Activated naive CD4-positive, alpha-beta T cell treated with anti-CD3 and anti-CD28 coated beads, Interleukin-2, amount 50 U/mL, for 16 hours (primary cell): ENCODE data around the gene SECTM1.

Experiments used
- DNase-seq: peaks from one replicate; pipeline ENCODE4 v3.0.0-alpha.2; 2020

The SECTM1 gene

DNA sequence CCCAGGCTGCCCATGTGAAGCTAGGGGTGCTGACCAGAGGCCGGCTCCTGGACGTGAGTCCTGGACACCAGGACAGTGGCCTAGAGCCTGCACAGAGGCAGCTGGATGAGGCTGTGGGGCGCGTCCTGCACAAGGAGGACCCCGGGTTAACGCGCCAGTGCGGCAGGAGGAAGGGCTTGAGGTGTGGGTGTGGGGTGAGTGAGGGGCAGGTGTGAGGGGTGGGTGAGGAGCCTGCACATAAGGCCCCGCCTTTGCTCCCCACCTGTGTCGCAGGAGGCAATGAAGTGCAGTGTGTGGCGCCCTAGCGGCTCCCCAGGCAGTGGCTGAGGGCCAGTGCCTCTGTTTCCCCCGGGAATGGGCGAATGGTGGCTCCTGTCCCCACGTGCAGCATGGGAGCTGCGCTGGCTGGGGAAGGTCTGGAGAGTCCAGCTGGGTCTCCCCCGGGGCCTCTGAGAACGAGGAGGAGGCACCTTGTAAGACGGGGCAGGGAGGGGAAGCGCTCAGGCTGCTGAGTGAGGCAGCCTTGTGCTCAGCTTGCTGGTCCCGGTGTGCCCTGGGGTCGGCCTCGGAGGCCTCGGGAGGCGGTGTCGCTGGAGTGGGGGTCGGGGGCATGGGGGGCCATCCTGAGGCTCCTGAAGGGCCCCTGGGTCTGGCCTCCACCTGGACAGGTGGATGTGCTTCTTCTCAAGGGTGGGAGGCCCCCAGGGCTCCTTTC, 19.4 kb downstream of the SECTM1 start:
- no peak for DNase-seq

DNA sequence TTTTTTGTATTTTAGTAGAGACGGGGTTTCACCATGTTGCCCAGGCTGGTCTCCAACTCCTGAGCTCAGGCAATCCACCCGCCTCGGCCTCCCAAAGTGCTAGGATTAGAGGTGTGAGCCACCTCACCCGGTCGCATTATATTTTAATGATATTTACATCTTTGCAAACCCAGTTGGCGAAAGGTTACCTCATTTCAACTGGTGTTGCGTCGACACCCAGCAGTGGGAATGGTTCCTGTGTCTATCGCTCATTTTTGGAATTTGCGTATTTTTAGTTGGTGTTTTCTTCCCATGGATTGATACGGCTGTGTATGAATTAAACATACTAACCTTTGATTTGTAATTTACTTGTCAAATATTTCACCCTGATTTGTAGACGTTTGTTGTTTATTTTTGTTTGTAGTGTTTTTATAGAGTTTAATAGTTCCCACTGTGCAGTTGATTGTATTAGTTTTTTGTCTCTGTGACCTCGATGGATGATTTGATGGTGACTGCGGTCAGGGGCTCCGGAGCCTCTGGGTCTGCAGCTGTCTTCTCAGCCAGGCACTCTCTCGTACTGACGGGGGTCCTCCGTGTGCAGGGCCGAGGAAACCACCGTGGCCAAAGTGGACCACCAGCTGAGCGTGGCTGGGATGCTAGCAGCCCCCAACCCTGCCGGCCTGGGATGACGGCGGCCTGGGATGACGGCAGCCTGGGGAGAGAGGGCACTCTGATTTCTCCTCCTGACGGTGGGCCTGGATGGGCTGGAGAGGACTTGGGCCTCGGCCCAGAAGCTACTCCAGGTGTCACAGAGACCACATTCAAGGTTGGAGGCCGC, 20.2 kb downstream of the SECTM1 start:
- DNase-seq: no peak

DNA sequence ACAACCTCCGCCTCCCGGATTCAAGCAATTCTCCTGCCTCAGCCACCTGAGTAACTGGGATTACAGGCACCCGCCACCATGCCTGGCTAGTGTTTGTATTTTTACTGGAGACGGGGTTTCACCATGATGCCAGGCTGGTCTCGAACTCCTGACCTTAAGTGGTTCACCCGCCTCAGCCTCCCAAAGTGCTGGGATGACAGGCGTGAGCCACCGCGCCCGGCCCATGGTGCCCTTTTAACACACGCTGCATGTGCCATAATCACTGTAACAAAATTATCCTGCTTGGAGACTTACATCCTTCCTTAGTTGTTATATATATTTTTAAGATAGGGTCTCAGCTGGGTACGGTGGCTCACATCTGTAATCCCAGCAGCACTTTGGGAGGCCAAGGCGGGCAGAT, 21.6 kb downstream of the SECTM1 start:
- DNase-seq: no peak

GRCh38 chr17:82310877-82311276, 22.7 kb downstream of the SECTM1 start:
- no peak for DNase-seq

- DNase-seq: no peak
These were observed 23.7 kb downstream of the SECTM1 start for GRCh38 chr17:82309656-82310570.

GRCh38 chr17:82305727-82306300, 27.8 kb downstream of the SECTM1 start:
- DNase-seq: no peak

DNA sequence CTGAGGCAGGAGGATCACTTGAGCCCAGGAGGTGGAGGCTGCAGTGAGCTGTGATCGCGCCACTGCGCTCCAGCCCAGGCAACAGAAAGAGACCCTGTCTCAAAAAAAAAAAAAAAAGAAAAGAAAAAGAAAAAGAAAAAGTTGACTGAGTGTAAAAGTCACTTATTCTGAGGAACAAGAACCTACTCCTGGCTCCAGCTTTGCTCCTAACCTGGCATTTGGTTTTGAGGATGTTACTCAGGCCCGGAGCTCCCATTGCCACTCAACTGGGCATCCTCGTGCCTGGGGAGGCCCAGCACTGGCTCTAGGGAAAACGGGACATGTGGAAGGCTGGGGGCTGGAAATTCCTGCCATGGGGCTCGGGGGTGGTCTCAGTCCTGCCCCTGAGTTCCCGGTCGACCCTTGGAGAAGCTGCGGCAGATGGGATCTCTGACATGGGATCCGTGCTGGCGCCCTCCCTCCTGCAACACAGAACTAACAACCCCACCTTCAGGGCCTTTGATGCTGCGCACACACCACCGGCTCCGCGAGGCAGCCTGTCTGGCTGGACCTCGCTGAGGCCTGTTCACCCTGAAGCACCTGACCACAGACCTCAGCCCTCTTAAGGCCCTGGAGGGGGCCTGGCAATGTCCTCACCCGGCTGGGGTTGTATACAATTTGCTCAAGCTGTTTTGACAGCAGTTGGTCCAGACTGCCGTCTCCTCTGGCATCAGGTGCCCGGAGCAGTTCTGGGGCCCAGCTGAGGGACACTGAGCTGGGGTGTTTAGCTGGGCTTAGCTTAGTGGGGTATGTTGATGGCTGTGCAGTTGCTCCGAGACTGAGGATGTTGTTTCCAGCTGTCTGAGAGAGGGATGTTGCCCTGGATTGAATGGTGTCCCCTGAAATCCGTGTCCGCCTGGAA, 28.5 kb downstream of the SECTM1 start:
- DNase-seq: no peak

DNA sequence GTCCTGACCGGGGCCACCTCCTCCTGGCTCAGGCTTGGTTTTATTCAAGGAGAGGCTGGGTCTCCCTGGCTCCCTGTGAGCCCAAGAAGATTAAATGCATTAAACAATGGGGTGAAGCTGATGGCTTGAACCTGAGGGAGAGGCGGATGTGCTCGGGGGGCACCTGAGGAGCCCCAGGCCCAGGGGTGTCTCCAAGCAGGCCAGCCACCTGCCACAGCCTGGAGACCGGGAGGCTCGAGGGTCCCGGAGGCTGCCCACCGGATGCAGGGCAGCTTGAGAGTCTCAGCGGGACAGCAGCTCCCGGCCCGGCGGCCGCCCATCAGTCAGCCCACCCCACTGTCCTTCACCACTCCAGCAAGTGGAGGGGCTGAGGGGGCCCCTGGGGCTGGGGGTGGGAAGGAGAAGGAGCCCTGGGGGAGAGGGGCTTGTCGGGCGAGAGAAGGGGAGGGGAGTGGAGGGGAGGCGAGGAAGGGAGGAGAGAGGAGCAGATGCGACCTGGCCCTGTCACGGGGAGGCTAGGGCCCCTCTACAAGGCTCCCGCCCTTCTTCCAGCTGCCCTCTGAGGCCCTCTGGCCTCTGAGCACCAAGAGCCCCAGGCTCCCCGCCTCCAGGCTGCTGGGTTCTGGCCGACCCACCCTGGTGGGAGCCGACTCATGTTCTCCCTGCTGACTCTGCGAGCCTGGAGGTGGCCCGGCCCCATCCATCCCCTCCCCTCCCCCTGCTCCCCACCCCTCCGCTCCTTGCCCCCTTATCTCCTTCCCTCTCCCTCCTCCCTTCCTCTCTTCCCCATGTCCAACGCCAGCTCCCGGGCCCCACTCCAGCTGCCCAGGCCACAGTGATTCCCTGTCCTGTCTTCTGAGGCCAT, 29.4 kb downstream of the SECTM1 start:
- DNase-seq: no peak

DNA sequence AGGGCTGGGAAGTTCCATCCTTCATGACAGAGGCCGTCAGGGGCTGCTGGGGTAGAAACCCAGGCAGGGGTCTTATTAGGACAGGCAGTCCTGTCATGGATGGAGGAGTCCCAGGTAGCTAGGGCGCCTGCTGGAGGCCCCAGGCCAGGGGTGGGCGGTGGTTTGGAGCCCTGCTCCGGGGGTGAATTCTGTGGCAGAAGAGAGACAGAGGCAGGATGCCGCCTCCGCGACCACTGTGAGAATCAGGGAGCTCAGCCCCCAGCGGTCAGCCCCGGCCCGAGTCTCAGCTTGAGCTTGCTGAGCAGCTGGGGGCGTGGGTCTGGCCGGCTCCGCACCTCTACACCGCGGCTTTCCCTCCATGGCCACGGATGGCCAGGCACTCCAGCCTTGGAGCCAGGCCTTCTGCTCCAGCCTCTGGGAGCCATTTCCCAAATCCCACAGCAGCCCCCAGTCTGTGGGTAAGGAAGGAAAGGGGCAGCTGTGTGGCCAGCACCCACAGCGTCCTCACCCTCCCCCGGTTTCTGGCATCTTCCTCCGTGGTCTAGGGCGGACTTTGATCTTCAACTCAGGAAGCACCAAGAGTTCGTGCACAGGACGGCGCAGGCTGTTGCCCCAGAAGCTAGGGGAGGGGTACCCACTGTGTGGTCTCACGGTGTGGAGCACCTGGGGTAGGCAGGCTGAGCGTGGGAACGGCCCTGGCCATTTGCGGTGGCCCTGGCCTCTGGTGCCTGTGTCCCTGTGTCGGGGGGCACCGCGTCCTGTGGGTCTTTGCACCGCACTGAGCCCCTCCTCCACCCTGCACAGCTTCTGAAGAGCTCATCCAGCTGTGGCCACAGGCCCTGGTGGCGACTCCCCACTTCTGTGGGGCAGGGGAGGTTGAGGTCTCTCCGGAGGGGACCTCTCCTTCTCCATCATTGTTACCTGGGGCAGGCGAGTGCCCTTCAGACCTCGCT, 30.3 kb downstream of the SECTM1 start:
- DNase-seq: no peak

GRCh38 chr17:82302568-82302963, 31.0 kb downstream of the SECTM1 start:
- no peak for DNase-seq

- peak; percentile 58 for DNase-seq
These were observed 31.5 kb downstream of the SECTM1 start for GRCh38 chr17:82301916-82302567.

DNA sequence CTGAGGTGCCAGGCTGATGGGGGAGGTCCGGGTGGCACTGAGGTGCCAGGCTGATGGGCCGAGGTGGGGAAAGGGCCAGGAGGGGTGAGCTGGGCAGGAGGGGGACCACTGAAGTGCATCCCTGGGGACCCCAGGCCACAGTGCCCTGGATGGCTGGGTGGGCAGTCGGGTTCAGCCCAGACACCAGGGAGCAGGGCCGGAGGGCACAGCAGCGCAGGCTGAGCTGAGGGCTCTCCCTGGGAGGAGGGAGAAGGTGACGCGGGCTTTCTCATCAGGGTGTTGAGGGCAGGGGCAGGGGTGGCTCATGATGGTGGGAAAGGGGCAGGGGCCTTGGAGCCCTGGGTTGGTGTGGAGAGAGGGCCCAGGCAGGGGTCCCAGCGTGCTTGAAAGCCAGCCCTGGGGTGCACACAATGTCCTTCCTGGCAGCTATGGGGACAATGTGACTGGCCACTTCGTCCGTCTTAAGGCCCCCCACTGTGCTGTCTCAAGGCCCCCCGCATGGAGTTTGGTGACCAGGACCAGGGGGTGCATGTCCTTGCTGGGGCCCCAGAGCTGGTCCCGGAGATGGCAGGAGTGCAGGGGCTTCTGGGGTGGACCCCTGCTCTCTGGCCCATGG, 32.2 kb downstream of the SECTM1 start:
- DNase-seq: no peak

GRCh38 chr17:82300707-82301270, 32.8 kb downstream of the SECTM1 start:
- peak; percentile 68 for DNase-seq

DNA sequence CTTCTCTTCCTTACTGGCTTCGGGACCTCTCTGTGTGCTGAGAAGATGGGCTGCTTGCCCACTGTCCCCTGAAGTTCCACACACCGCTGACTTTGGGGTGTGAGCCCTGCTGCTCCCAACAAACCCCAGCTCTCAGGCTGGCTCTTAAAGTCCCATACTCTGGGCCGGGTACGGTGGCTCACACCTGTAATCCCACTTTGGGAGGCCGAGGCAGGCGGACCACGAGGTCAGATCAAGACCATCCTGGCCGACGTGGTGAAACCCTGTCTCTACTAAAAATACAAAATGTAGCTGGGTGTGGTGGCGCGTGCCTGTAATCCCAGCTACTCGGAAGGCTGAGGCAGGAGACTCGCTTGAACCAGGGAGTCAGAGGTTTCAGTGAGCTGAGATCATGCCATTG, 33.3 kb downstream of the SECTM1 start:
- no peak for DNase-seq

DNA sequence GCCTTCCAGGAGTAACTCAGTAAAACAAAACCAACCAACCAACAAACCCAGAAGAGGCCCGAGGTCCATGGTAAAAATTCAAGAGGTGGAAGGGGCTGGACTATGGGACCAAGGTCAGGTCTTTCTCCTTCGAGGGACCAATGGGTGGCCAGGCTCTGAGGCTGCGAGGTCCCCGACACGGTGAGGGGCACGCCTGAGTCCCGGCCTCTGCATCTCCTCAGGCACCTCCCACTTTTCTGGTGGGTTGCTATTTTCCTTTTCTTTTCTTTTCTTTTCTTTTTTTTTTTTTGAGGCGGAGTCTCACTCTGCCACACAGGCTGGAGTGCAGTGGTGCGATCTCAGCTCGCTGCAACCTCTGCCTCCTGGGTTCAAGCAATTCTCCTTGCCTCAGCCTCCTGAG, 34.1 kb downstream of the SECTM1 start:
- peak; percentile 41 for DNase-seq

- no peak for DNase-seq
These were observed 34.8 kb downstream of the SECTM1 start for GRCh38 chr17:82298538-82299421.
